ENCODE data around the gene AFP. TPM values are rescaled to one million over a fixed set of nuclear protein-coding genes. Genes with fewer than 3 reads are reported as not detected.

Gene AFP
- total and polyA plus RNA-seq, 10 of the 15 experiments (the other 5 are each of a cell fraction or from before 2014, with no cell fraction given): 0.72 TPM; not detected in 9

DNA sequence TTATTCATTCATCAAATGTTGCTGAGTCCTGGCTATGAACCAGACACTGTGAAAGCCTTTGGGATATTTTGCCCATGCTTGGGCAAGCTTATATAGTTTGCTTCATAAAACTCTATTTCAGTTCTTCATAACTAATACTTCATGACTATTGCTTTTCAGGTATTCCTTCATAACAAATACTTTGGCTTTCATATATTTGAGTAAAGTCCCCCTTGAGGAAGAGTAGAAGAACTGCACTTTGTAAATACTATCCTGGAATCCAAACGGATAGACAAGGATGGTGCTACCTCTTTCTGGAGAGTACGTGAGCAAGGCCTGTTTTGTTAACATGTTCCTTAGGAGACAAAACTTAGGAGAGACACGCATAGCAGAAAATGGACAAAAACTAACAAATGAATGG is 1.7 kb upstream of the AFP start:
- Histone ChIP-seq H4K20me1 (ENCODE audit: control insufficient read depth, insufficient read depth) (no peaks in the 10 kb centered on the region), H3K4me2 (ENCODE audit: control insufficient read depth, insufficient read depth) (no peak overlapping the region), H3K27ac (ENCODE audit: control insufficient read depth, insufficient read depth) (no peak overlapping the region), H3K27me3 (replicated peaks in 1 of 2; ENCODE audit: control insufficient read depth in 2 of 2, insufficient read depth in 2 of 2, low read length in 1 of 2) (no peaks in the 10 kb centered on the region), H3K36me3 (ENCODE audit: control insufficient read depth in 2 of 2, insufficient read depth in 2 of 2, low read length in 1 of 2) (no peaks in the 10 kb centered on the region), H2AFZ (ENCODE audit: control insufficient read depth, low read depth, low read length) (no peak overlapping the region), H3K79me2 (ENCODE audit: control insufficient read depth, insufficient read depth, low read length) (no peaks in the 10 kb centered on the region), H3K4me1 (ENCODE audit: control insufficient read depth, insufficient read depth, low read length) (no peaks in the 10 kb centered on the region), H3K9ac (ENCODE audit: control insufficient read depth, insufficient read depth, low read length) (no peak overlapping the region), H3K4me3 (no peak overlapping the region), H3K9me3 (replicated peaks; ENCODE audit: control insufficient read depth, insufficient read depth, low read length) (no peaks in the 10 kb centered on the region)
- BruUV-seq (replicated peaks): no TSS peak
- intact Hi-C loops (cut with micrococcal nuclease; ENCODE audit: unreplicated experiment) (loop anchor here (1.0 kb wide), 1 partner anchor 93 kb away; no protein-coding TSS in a partner anchor), in situ Hi-C loops (cut with MboI) (no loop called here)
- TF ChIP-seq FOXM1 (IDR thresholded peaks at IDR 0.05; ENCODE audit: low read depth, low read length): no peak
- TF ChIP-seq SMC3 (IDR thresholded peaks at IDR 0.05; ENCODE audit: borderline replicate concordance, low read length): 0 out of 2 replicates have a peak, but pooled peaks have one; percentile 21
- TF ChIP-seq, protein P1, sequence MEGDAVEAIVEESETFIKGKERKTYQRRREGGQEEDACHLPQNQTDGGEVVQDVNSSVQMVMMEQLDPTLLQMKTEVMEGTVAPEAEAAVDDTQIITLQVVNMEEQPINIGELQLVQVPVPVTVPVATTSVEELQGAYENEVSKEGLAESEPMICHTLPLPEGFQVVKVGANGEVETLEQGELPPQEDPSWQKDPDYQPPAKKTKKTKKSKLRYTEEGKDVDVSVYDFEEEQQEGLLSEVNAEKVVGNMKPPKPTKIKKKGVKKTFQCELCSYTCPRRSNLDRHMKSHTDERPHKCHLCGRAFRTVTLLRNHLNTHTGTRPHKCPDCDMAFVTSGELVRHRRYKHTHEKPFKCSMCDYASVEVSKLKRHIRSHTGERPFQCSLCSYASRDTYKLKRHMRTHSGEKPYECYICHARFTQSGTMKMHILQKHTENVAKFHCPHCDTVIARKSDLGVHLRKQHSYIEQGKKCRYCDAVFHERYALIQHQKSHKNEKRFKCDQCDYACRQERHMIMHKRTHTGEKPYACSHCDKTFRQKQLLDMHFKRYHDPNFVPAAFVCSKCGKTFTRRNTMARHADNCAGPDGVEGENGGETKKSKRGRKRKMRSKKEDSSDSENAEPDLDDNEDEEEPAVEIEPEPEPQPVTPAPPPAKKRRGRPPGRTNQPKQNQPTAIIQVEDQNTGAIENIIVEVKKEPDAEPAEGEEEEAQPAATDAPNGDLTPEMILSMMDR (IDR thresholded peaks at IDR 0.05 in 2 of 3, conservative IDR thresholded peaks at IDR 0.05 in 1 of 3; ENCODE audit: control insufficient read depth in 2 of 3, extremely low read depth in 1 of 3, insufficient read depth in 1 of 3, low read depth in 3 of 3, low read length in 3 of 3): peak; percentile 38 to 55 (median 54); a peak in 5 of 6 replicates
- TF ChIP-seq NR2C1 (IDR thresholded peaks at IDR 0.05): no peak
- TF ChIP-seq SMAD1 (IDR thresholded peaks at IDR 0.05; ENCODE audit: low read depth, partially characterized antibody): no peak
- TF ChIP-seq RAD21 (IDR thresholded peaks at IDR 0.05; ENCODE audit: insufficient read depth, low read depth, low read length): peak; percentile 27; the same call in 1 of the 2 replicates
- no peak for TF ChIP-seq TCF7 (IDR thresholded peaks at IDR 0.05; ENCODE audit: borderline replicate concordance)
- DNase-seq (ENCODE audit: low read depth, low spot score) (no peak), FAIRE-seq (peak; percentile 47), ATAC-seq (peak; percentile 66)
- ChIA-PET RAD21 (ENCODE audit: unreplicated experiment) (no interaction called here), CTCF (interaction anchor here (1.0 to 1.5 kb wide), 4 partner anchors 9 to 141 kb away, joined by 3 to 6 read pairs (median 4); no protein-coding TSS in a partner anchor), SMC1A (ENCODE audit: uncharacterized antibody, unreplicated experiment) (interaction anchor here (1.4 to 2.2 kb wide), 2 partner anchors 93 to 121 kb away, joined by 6 to 7 read pairs; no protein-coding TSS in a partner anchor), POLR2A (no interaction called here)
- WGBS (ENCODE audit: insufficient coverage, insufficient replicate concordance, low lambda C conversion rate, missing lambda C conversion rate): 24% methylated on average over 3 of the region's 3 CpGs
